Fibroblast of skin of back (primary cell): ENCODE results near the gene PIK3R5.

Source experiments
- DNase-seq: peaks from one replicate; pipeline ENCODE4 v3.0.0-alpha.2; 2013

Gene PIK3R5

GRCh38 chr17:8875436-8875835 lies 90.1 kb downstream of the PIK3R5 start:
- DNase-seq: no peak

- DNase-seq: no peak
Measured at GRCh38 chr17:8873801-8874715, 91.4 kb downstream of the PIK3R5 start.

GRCh38 chr17:8872705-8873435 lies 92.6 kb downstream of the PIK3R5 start:
- no peak for DNase-seq

GRCh38 chr17:8872036-8872704 lies 93.3 kb downstream of the PIK3R5 start:
- no peak for DNase-seq

GRCh38 chr17:8871081-8871581 lies 94.4 kb downstream of the PIK3R5 start:
- no peak for DNase-seq

- no peak for DNase-seq
Measured at GRCh38 chr17:8870406-8871040, 95.0 kb downstream of the PIK3R5 start.

- no peak for DNase-seq
Measured at GRCh38 chr17:8869114-8869815, 96.2 kb downstream of the PIK3R5 start.

- no peak for DNase-seq
Measured at GRCh38 chr17:8868529-8868951, 97.0 kb downstream of the PIK3R5 start.

GRCh38 chr17:8868092-8868491 lies 97.4 kb downstream of the PIK3R5 start:
- no peak for DNase-seq

- no peak for DNase-seq
Measured at GRCh38 chr17:8867361-8867981, 98.0 kb downstream of the PIK3R5 start, which contains the start of gene PIK3R6. Gene PIK3R6 (minus strand): TSS chr17:8867674. CDS start chr17:8849794, 17,880 bp downstream.

- DNase-seq: no peak
Measured at GRCh38 chr17:8865811-8866210, 99.7 kb downstream of the PIK3R5 start.

- DNase-seq: no peak
Measured at GRCh38 chr17:8865385-8865784, 100.1 kb downstream of the PIK3R5 start.

- DNase-seq: no peak
Measured at GRCh38 chr17:8862213-8863056, 103.1 kb downstream of the PIK3R5 start.

- no peak for DNase-seq
Measured at GRCh38 chr17:8861495-8862181, 103.9 kb downstream of the PIK3R5 start.

- DNase-seq: no peak
Measured at GRCh38 chr17:8859804-8860430, 105.6 kb downstream of the PIK3R5 start.

GRCh38 chr17:8859027-8859803 lies 106.3 kb downstream of the PIK3R5 start:
- peak; percentile 69 for DNase-seq

GRCh38 chr17:8857919-8858318 lies 107.6 kb downstream of the PIK3R5 start:
- peak; percentile 95 for DNase-seq
